Dermis microvascular lymphatic vessel endothelial cell (primary cell): Measurements from ENCODE around the gene PIM2. TPM values are rescaled to one million over a fixed set of nuclear protein-coding genes. Genes with fewer than 3 reads are reported as not detected.

Experiments
- DNase-seq, 2 donors: peaks; one replicate each; pipeline versions ENCODE4 v3.0.0 to v3.0.0-alpha.2; 2010; ENCODE audit warnings: low read depth in 2 of 2
- total RNA-seq: library from RNA; depleted of rRNA; stranded (reverse); fragments of >200 nt; gene quantifications from 2 replicates; pipeline ENCODE4 v1.2.1, GENCODE V29; 2014

Gene PIM2
- total RNA-seq, 1 donor from 2014 or later = 3.3 TPM

GRCh38 chrX:48936429-48937053 lies 17.7 kb upstream of the PIM2 start:
- DNase-seq = no peak

DNA sequence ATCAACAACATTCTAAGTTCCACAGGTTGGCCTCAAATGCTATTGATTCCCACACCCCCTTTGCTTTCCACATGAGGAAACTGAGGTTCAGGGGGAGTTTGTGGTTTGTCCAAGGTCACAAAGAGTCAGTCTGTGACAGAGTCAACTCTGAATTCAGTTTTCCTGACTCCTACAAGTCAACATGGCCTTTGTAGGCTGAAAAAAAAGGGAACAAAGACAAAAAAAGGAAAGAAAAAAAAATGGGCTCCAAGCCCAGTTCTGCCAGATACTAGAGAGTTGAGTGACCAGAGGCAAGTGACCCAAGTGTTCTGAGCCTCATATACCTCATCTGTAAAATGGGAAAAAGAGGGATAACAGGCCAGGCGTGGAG lies 16.5 kb upstream of the PIM2 start:
- DNase-seq = no peak

- no peak for DNase-seq
These were observed 15.9 kb upstream of the PIM2 start for GRCh38 chrX:48934581-48935300.

DNA sequence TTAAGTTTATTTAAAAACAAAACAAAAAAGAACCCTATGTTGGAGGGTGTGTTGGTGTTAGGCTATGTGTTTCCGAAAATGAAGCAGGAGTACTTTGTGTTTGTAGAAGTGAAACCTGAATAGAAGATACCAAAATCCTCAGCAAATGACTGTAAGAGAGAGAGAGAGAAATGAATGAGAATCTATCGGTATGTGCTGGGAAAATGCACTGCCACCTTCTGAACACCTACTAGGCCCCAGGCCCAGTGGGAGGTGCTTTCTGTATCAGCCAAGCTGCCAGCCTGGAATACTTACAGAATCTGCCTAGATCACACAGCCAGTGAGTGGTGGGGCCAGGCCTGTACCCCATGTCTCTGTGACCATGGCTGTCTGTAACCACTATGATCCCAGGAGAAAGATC lies 14.9 kb upstream of the PIM2 start:
- no peak for DNase-seq

GRCh38 chrX:48927736-48928382 lies 9.0 kb upstream of the PIM2 start:
- no peak for DNase-seq

DNA sequence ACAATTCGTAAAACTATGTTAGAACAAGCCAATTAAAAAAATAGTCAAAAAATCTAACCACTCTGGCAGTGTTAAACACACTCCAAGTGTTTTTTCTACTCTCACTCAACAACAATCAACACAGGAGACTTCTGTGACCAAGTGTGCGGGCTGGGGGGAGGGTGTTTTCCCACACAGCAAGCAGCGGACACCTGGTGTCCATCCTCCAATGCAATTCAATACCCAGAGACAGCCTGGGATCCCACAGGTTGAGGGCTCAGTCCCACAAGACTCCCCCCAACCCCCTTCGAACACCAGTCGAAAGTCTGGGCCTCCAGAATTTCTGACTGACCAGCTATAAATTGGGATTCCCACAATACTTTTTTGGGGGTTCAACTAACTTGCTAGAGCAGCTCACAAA lies 8.3 kb upstream of the PIM2 start:
- no peak for DNase-seq

GRCh38 chrX:48924270-48924669 lies 5.4 kb upstream of the PIM2 start:
- no peak for DNase-seq

DNA sequence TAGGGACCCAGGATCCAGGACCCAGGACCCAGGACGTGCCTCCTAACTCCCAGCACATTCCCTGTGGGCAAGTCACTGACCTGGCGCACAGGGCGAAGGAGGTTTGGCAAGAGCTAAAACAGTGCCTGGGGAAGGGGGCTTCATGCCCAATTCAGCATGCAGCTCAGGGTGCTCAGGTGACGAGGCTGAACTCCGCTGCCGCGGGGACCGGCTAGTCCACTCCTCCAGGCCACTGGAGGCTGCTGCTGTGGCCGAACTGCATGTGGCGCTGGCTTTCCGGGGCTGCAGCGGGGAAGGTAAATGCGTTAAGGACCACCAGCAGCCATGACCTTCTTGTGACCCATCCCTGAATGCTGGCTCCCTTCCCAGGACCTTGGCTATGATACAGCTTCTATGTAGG lies 4.9 kb upstream of the PIM2 start:
- no peak for DNase-seq

- DNase-seq = no peak
These were observed 1.9 kb upstream of the PIM2 start for GRCh38 chrX:48920718-48921104.

DNA sequence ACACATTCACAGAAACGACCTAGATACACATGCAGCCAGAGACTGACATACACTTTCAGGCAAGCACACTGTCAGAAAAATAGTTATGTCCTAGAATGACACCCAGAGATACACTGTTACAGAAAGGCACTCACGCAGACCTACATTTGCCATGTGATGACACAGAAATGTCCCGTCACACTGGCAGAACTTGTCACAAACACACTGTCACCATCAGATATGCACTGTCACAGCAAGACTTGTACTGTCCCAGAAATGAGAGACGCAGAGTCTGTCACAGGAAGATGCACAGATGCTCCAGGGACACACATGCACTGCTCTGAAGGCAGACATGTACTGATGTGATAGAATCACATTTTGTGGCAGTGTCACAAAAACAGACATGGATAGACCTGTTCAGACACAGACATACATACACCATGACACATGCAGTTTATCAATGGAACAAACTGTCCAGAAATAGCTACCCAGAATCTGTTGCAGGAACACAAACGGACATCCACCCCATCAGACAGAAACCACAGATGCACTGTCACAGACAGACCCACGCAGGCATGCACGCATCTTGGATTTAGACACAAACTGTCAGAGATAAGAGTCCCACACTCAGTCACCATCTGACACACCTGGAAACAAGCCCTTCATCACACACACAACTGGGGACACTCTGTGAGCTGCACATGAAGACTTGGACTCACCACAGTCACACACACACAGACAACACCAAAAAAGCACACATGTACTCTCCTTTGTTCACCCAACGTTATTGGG lies 1.3 kb upstream of the PIM2 start:
- no peak for DNase-seq

DNA sequence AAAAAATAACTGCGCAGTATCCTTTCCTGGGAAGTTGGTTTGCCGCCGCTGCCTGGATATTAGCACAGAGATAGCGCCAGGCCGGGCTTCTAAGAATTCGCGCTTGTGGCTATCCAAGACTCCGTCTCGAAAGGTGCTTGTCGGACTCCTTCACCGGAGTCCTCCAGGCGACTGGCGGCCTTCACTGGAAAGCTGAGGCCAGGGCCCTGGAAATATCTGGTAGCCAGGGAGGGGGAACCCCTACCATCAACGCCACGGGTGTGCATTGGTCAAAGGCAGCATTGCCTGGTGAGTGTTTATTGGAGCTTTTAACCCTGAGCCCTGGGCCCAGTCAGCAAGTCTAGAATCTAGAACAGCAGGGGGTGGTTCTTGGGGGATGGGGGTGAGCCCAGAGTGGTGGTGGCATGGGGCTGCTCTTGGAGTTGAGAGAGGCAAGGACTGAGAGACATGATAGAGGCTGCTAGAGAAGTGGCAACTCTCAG lies 577 bp upstream of the PIM2 start:
- peak in 1 of 2 donors; percentile 44 for DNase-seq

DNA sequence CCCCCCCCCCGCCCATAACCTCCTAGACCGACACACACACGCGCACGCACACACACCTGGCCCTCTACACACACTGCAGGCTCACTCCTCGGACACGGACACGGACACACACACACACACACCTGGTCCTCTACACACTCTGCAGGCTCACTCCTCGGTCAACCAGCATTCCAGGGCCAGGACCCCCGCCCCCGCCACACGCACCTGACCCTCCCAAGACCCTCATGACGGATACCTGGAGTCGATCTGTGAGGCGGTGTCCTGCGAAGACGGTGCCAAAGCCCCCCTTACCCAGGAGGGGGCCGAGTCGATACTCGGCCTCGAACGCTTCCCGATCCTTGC lies 552 bp downstream of the PIM2 start:
- DNase-seq = no peak

DNA sequence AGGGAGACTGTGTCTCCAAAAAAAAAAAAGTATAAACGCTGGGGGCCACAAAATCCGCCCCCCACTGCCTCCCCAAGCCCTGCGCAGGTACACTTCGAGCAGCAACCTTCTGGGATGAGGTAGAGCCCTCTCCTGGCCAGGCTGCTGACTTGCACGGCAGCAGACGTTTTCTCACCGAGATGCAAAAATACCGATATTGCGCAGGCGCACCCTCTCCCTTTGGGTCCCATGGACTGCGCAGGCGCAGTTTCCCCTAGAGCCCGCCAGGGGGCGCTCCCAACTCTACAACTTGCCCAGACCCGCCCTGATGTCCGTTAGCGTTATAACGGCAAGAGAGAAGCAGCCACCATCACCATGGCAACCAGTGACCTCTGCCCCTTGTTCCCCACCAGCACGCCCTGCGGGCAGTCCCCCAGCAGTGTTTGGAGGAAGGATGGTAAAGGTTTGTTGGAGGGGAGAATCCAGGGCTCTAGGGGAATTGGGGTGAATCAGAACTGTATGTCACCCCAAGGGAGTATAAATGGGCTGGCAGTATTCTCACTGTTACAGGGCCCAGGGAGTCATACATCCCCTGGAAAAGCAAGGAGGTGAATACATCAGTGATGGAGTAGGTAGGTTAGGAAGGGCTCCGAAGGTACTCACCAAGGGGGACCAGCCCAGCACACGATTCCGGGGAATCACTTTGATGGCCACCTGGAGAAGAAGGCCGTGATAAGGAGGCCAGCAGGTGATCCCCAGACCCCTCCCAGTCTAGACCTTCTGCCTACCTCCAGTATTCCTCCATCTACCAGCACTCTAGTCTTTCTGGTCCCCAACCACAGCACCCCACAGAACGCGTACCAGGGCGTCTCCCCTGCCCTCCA lies 1.5 kb downstream of the PIM2 start:
- peak; percentile 81 to 88 for DNase-seq

DNA sequence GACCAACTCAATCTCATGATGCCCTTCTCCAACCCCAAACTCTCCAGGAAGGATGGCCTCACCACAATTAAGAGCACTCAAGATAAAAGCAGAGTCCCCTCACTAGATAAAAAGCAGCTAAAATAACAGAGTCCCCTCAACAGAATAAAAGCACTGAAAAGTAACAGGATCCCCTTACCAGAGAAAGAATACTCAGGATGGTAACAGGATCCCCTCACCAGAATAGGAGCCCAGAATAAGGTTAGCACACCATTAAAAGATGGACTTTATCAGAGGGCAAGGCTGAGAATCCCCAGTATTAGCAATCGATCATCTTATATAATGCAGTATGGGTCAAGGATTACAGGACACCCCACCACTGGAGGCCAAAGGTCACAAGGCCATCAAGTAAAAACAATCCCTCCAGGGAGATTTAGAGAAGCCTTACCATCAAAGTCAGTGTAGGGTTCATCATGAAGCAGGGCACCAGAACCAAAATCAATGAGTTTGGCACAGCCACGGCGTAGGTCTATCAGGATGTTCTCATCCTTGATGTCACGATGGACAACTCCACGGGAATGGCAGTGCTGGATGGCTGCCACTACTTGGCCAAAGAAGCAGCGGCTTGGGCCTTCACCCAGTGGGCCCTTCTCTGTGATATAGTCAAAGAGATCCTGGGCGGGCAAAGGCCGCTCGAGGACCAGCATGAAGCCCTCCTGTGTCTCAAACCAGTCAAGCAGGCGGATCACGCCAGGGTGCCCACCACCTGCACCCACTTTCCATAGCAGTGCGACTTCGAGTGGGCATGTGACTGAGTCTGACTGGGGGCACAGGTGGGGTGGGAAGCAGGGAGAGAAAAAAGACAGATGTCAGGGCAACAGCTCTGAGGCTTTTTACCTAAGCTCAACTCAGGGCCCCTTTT lies 4.0 kb downstream of the PIM2 start:
- DNase-seq = no peak

DNA sequence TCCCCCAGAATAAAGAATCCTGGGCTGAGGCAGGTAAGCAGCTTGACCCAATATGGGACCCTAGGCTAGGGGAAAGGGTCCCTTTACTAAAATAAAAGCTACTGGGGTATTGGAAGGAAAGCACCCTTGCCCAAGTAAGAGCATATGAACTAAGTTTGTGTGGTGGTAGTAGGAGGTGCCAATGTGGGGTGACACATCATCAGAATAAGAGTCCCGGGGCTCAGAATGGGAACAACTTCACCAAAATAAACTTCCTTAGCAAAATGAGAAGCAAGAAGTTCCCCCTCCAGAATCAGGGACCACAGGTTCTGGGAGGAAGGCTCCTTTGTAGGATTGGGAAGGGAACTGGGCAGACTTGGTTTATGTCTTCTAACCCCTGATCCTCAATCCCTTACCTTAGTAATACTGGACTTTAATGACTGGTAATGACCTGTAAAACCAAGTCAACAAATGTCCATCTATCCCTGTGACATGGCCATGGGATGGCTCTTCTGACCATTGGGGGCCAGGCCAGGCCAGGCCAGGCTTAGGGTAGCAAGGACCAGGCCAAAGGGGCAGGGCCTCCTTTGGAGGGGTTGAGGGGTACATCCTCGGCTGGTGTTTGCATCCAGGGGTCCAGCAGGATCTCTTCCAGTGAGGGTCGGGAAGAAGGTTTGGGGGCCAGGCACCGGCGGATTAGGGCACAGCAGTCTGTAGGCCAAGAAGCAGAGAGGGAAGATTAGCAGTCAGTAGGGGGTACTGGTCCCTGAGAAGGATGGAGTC lies 5.0 kb downstream of the PIM2 start:
- no peak for DNase-seq

DNA sequence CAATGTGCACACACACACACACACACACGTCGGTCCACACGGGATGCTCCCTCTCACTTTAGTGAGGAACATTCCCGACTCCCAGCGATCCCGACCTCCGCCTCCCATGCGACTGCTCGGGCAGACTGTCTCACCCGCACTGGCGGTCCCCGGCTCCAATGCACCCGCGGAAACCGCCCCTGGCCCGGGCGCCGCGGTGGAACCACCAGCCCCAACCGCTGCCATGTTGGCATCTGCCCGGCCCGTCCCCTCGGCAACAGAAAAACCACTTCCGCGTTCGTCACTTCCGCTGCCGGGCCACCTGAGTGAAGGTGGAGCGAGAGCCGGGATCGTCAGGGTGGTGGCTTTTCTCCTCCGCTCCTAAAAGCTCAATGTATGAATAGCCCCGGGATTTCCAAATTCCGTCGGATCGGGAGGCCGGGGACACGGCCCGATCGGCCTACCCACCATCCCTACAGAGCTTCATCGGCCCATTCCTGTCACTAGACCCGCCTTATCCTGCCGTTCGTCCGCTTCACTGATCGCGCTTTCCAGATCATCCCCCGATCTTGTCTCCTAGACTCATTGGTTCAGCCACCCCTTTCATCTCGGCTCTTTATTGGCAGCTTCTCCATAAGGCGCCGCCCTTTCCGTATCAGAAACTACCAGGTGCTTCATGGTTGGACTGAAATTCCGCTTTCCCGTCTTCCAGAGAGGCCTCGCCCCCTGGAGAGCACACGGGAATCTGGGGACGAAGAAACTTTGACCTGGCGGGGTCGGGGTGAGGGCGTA lies 7.2 kb downstream of the PIM2 start, which contains the start of gene SLC35A2:
Gene SLC35A2 (minus strand): TSS at position 235 of the 771 bp plus-strand sequence. CDS start 10 bp downstream, at position 225.
- peak; percentile 81 to 89 for DNase-seq

- peak in 1 of 2 donors; percentile 43 for DNase-seq
These were observed 7.9 kb downstream of the PIM2 start for GRCh38 chrX:48910926-48911411.

DNA sequence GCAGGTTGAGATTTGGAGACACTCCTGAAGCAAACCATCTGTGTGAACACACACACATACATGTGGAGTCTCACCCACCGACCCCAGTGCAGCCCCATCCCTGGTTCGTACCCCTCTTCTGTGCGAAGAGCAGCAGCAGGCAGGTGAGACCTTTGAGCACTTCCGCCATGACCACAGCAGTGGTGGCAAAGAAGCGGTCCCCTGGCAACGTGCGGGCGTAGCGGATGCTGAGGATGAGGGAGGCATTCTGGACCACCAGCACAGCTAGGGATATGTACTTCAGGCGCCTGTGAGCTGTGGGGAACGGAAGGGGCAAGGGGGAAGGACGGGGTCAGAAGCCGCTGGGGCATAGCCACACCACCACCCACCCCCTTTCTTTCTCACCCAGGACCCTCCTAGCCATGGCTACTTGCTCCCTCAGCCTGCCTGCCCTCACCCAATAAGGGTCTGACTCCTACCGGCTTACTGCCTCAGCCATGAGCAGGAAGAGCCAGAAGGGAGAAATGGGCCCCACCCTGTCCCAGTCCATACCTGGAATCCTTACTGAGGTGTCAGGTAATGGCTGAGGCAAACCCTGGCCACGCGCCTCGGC lies 9.0 kb downstream of the PIM2 start:
- DNase-seq = no peak
